Type B pancreatic cell (in vitro differentiated cells): ENCODE measurements around the gene E4F1. TPM values are rescaled to one million over a fixed set of nuclear protein-coding genes. Genes with fewer than 3 reads are reported as not detected.

Source experiments
- DNase-seq: peaks from one replicate; pipeline ENCODE4 v3.0.0; 2021; ENCODE audit warnings: mixed read lengths; ENCODE audit not compliant: unreplicated experiment; ENCODE audit errors: extremely low spot score
- H3K27ac Mint-ChIP-seq: 2 replicates; pipeline ENCODE4 v1.8.0; 2021; ENCODE audit warnings: mild to moderate bottlenecking, mixed read lengths
- H3K27me3 Mint-ChIP-seq: 2 replicates; pipeline ENCODE4 v1.8.0; 2021; ENCODE audit warnings: mixed read lengths
- H3K36me3 Mint-ChIP-seq: 2 replicates; pipeline ENCODE4 v1.8.0; 2021; ENCODE audit warnings: mixed read lengths
- H3K4me1 Mint-ChIP-seq: one replicate; pipeline ENCODE4 v1.8.0; 2021; ENCODE audit warnings: mixed read lengths; ENCODE audit not compliant: unreplicated experiment
- H3K4me3 Mint-ChIP-seq: 2 replicates; pipeline ENCODE4 v1.8.0; 2021; ENCODE audit warnings: mild to moderate bottlenecking, mixed read lengths
- H3K9me3 Mint-ChIP-seq: 2 replicates; pipeline ENCODE4 v1.8.0; 2021; ENCODE audit warnings: mixed read lengths
- total RNA-seq: library from RNA; stranded (reverse); gene quantifications from 2 replicates; pipeline ENCODE4 v1.2.1, GENCODE V29; 2021; ENCODE audit warnings: low replicate concordance
- TF ChIP-seq, protein P1 (sequence below): fragments of 200-600 bp; sonication (generic); conservative IDR thresholded peaks from 2 replicates; pipeline ENCODE4 v1.5.0; 2021; ENCODE audit warnings: antibody characterized with exemption, mild to moderate bottlenecking

The E4F1 gene
- total RNA-seq, 1 donor from 2014 or later, result 30.4 TPM

DNA sequence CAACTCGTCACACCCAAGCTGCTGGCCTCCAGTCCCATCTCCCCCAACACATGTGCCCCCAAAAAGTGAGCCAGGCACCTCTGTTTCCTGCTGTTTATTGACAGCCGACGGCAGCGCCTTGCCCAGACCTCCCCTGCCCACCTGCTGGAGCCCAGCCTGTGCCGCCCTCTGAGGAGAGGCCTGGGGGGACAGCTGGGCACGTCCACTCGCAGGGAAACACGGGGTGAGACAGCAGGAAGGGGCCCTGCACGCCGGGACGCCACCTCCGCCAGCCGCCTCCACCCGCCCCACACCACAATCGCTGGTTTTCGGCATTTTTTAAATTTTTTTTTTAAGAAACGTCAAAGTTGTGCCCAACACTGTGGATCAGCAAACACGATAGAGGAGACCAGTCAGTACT, 46.3 kb upstream of the E4F1 start:
- Mint-ChIP-seq H3K4me1 (peaks cover 3% of the 10 kb centered on the region), H3K27ac (no peak overlapping the region), H3K27me3 (no peaks in the 10 kb centered on the region), H3K4me3 (no peak overlapping the region), H3K9me3 (no peaks in the 10 kb centered on the region), H3K36me3 (peaks cover 4% of the 10 kb centered on the region)
- no peak for DNase-seq
- TF ChIP-seq, protein P1, sequence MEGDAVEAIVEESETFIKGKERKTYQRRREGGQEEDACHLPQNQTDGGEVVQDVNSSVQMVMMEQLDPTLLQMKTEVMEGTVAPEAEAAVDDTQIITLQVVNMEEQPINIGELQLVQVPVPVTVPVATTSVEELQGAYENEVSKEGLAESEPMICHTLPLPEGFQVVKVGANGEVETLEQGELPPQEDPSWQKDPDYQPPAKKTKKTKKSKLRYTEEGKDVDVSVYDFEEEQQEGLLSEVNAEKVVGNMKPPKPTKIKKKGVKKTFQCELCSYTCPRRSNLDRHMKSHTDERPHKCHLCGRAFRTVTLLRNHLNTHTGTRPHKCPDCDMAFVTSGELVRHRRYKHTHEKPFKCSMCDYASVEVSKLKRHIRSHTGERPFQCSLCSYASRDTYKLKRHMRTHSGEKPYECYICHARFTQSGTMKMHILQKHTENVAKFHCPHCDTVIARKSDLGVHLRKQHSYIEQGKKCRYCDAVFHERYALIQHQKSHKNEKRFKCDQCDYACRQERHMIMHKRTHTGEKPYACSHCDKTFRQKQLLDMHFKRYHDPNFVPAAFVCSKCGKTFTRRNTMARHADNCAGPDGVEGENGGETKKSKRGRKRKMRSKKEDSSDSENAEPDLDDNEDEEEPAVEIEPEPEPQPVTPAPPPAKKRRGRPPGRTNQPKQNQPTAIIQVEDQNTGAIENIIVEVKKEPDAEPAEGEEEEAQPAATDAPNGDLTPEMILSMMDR, result no peak

DNA sequence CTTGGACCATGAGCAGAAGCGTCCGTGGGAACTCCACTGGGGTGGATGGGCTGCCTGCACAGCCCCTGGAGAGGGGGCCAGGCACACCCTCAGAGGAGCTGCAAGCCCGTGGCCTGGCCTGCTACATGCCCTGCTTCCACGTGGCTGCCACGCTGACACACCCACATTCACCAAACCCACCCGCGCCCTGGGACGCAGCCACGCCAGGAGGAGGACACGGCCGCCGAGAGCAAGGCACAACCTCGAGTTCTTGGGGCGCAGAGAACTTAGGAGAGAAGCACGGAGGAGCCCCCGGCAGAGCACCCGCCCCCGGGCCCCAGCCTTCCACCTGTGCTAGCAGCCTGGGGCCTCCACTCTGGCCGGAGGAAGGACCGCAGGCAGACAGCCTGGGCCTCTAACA, 45.8 kb upstream of the E4F1 start:
- TF ChIP-seq, protein P1, result no peak
- Mint-ChIP-seq H3K4me1 (peaks cover 3% of the 10 kb centered on the region), H3K4me3 (no peak overlapping the region)

DNA sequence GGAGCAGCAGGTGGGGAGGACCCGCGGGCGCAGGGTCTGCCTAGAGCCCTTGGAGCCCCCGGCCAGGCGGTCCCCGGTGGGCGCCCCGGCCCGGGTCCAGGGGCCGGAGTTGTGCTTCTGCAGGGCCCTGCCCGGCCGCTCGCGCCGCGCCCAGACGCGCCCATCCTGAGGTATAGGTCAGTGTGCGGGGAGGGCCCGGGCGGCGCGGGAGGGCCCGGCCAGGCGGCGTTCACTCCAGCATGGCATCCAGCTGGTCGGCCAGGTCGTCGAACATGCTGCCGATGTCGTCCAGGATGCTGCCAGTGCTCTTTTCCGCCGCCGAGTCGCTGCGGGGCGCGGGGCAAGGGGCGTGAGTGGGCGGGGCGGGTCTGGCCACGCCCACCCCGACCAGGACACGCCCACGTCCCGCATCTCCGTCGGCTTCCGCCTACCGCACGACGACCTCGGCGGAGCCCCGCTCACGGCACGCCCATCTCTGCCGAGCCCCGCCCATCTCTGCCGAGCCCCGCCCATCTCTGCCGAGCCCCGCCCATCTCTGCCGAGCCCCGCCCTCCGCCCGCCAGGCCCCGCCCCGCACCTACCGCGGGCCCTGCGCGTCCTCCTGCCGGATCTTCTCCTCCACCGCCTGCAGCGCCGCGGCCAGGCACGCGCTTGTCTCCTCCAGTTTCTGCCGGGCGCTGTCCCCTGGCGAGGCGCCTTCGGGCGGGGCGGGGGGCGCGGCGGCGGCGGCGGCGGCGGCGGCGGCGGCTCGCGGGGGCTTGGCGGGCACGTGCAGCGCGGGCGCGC, 44.9 kb upstream of the E4F1 start:
- no peaks in the 10 kb centered on the region for H3K9me3 Mint-ChIP-seq
- H3K27ac Mint-ChIP-seq, result no peak overlapping the region
- TF ChIP-seq, protein P1, result no peak

More for the DNA sequence above, 45.8 kb upstream of the E4F1 start:
- H3K27me3 Mint-ChIP-seq, result no peaks in the 10 kb centered on the region
- no peak for DNase-seq
- peaks cover 4% of the 10 kb centered on the region for H3K36me3 Mint-ChIP-seq
- H3K27ac Mint-ChIP-seq, result no peak overlapping the region
- no peaks in the 10 kb centered on the region for H3K9me3 Mint-ChIP-seq

DNA sequence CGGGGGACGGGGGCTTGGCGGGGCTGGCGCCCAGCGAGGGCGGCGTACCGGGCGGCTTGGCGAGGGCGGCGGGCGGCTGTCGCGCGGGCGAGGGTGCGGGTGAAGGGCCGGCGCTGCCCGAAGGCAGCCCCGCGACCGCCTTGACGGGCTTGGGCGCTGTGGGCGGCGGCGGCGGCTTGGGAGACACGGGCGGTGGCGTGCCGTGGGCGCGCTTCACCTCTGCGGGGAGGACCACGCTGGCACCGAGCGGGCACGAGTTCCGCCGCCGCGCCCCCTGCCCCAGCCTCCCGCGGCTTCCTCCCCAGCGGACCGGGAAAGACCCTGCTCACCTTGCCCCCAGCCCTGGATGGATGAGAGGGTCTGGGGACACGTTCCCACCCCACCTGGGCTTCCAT, 44.3 kb upstream of the E4F1 start:
- Mint-ChIP-seq H3K4me1 (peaks cover 3% of the 10 kb centered on the region), H3K36me3 (peaks cover 4% of the 10 kb centered on the region), H3K27me3 (no peaks in the 10 kb centered on the region), H3K4me3 (no peak overlapping the region), H3K9me3 (no peaks in the 10 kb centered on the region), H3K27ac (no peak overlapping the region)
- TF ChIP-seq, protein P1, result no peak
- DNase-seq, result no peak

More for the DNA sequence above, 44.9 kb upstream of the E4F1 start:
- Mint-ChIP-seq H3K36me3 (peaks cover 4% of the 10 kb centered on the region), H3K4me3 (no peak overlapping the region), H3K4me1 (peaks cover 3% of the 10 kb centered on the region), H3K27me3 (no peaks in the 10 kb centered on the region)
- DNase-seq, result no peak

DNA sequence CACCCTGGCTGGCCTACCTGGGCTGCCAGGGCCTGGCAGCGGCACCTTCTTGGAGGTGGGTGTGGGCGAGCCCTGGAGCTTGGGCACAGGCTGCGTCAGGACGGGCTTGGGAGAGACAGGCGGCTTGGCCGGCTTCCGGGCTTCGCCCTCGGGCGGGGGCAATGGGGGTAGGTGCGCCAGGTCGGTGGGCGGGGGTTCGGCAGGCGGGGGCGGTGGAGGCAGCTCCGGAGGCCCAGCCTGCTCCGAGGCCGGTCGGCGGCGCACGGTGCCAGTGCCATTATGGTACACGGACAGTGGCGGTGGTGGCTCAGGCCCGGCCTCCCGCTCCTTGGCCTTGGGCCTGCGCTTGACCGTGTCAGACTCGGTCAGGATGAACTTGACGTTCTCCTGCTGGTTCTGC, 43.8 kb upstream of the E4F1 start:
- TF ChIP-seq, protein P1, result no peak
- Mint-ChIP-seq H3K36me3 (peaks cover 4% of the 10 kb centered on the region), H3K4me3 (no peak overlapping the region), H3K27ac (no peak overlapping the region), H3K9me3 (no peaks in the 10 kb centered on the region), H3K4me1 (peaks cover 3% of the 10 kb centered on the region), H3K27me3 (no peaks in the 10 kb centered on the region)
- no peak for DNase-seq
